ENCODE measurements around the gene UNC13C.

GRCh38 chr15:54032066-54032465 is 53.8 kb downstream of the UNC13C start:
- TF ChIP-seq, protein P1, sequence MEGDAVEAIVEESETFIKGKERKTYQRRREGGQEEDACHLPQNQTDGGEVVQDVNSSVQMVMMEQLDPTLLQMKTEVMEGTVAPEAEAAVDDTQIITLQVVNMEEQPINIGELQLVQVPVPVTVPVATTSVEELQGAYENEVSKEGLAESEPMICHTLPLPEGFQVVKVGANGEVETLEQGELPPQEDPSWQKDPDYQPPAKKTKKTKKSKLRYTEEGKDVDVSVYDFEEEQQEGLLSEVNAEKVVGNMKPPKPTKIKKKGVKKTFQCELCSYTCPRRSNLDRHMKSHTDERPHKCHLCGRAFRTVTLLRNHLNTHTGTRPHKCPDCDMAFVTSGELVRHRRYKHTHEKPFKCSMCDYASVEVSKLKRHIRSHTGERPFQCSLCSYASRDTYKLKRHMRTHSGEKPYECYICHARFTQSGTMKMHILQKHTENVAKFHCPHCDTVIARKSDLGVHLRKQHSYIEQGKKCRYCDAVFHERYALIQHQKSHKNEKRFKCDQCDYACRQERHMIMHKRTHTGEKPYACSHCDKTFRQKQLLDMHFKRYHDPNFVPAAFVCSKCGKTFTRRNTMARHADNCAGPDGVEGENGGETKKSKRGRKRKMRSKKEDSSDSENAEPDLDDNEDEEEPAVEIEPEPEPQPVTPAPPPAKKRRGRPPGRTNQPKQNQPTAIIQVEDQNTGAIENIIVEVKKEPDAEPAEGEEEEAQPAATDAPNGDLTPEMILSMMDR (IDR thresholded peaks at IDR 0.05), result no peak
- no peak for TF ChIP-seq POLR2A (IDR thresholded peaks at IDR 0.05)

Measured in vagina (tissue), 2 donors.